GM18499 (cell line): ENCODE data around the gene AKAP13.

Experiments used
- ATAC-seq: cut with Tn5 transposase; IDR thresholded peaks from one replicate; pipeline ENCODE4 v1.9.1; 2021; ENCODE audit warnings: moderate number of reproducible peaks; ENCODE audit not compliant: insufficient read depth, unreplicated experiment

The AKAP13 gene

GRCh38 chr15:85611361-85611760, 231.0 kb downstream of the AKAP13 start:
- no peak for ATAC-seq

- ATAC-seq = no peak
These were observed 233.7 kb downstream of the AKAP13 start for GRCh38 chr15:85614059-85614458.

- ATAC-seq = no peak
These were observed 235.5 kb downstream of the AKAP13 start for GRCh38 chr15:85615930-85616329.

GRCh38 chr15:85616549-85617110, 236.2 kb downstream of the AKAP13 start:
- ATAC-seq = no peak

GRCh38 chr15:85618228-85618505, 237.8 kb downstream of the AKAP13 start:
- no peak for ATAC-seq

- peak; percentile 74 for ATAC-seq
These were observed 238.6 kb downstream of the AKAP13 start for GRCh38 chr15:85618956-85619491.

GRCh38 chr15:85619992-85620689, 239.7 kb downstream of the AKAP13 start:
- ATAC-seq = no peak

GRCh38 chr15:85620690-85621049, 240.3 kb downstream of the AKAP13 start:
- ATAC-seq = no peak

GRCh38 chr15:85621094-85621493, 240.7 kb downstream of the AKAP13 start:
- ATAC-seq = no peak

GRCh38 chr15:85622221-85622831, 241.9 kb downstream of the AKAP13 start:
- ATAC-seq = no peak

- no peak for ATAC-seq
These were observed 243.1 kb downstream of the AKAP13 start for GRCh38 chr15:85623315-85624049.

- ATAC-seq = no peak
These were observed 243.9 kb downstream of the AKAP13 start for GRCh38 chr15:85624291-85624801.

- ATAC-seq = peak; percentile 3
These were observed 244.9 kb downstream of the AKAP13 start for GRCh38 chr15:85625166-85625830.

GRCh38 chr15:85625856-85626255, 245.5 kb downstream of the AKAP13 start:
- ATAC-seq = peak; percentile 74

- no peak for ATAC-seq
These were observed 247.0 kb downstream of the AKAP13 start for GRCh38 chr15:85627213-85627935.

- no peak for ATAC-seq
These were observed 249.9 kb downstream of the AKAP13 start for GRCh38 chr15:85630311-85630710.

- no peak for ATAC-seq
These were observed 250.6 kb downstream of the AKAP13 start for GRCh38 chr15:85631018-85631417.

GRCh38 chr15:85632014-85632413, 251.6 kb downstream of the AKAP13 start:
- no peak for ATAC-seq

- no peak for ATAC-seq
These were observed 253.5 kb downstream of the AKAP13 start for GRCh38 chr15:85633859-85634258.

GRCh38 chr15:85636351-85636750, 255.9 kb downstream of the AKAP13 start:
- no peak for ATAC-seq
